GOT3 (cell line): ENCODE measurements around the gene STAMBPL1.
A peak's percentile ranks its signal among the peaks of the same experiment; 100 is the strongest.
"Not testable (repeated sequence)": the region's sequence is repeated elsewhere in the genome, so short reads cannot be mapped to it uniquely, and the experiment has no call there.

Experiments
- DNase-seq: peaks from one replicate; lab custom pipeline; 2025; ENCODE audit warnings: mixed read lengths; lab: John Stamatoyannopoulos, UW

Gene STAMBPL1

GRCh38 chr10:88879534-88880281 lies at the start of gene STAMBPL1:
Gene STAMBPL1 (plus strand): TSS chr10:88880245. CDS start chr10:88901709, 21,464 bp downstream.
- DNase-seq, result peak; percentile 39

GRCh38 chr10:88830643-88831268 lies 49.3 kb upstream of the STAMBPL1 start:
- no peak for DNase-seq

GRCh38 chr10:88831709-88832108 lies 48.3 kb upstream of the STAMBPL1 start:
- no peak for DNase-seq

DNA sequence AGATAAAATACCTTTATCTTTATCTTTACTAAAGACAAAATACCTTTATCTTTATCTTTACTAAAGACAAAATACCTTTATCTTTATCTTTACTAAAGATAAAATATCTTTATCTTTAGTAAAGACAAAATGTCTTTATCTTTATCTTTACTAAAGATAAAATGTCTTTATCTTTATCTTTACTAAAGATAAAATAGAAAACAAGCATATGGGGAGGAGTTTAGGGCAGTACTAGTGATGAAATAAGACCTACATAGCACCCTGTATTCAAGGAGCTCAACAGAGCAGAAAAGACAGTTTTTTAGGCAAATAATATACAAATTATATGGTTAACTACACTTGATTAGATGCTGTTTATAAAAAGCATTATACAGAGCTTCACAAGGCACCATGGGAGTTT lies 47.7 kb upstream of the STAMBPL1 start:
- no peak for DNase-seq

DNA sequence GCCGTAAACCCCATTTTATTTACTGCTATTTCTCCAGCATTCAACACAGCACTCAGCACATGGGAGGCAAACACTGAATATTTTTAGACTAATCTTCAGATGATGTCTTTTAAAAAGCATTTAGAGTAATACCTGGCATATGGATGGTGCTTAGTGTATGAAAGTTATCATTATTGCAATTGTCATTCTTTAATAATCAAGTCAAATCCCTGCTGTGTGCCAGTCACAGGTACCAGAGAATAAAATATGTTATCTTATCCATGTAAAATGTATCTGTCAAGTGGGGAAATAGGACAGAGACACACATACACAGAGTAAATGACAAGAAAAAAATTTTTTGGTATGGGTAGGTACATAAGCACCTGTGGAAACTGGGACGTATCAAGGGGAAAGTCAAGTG lies 46.9 kb upstream of the STAMBPL1 start:
- no peak for DNase-seq

DNA sequence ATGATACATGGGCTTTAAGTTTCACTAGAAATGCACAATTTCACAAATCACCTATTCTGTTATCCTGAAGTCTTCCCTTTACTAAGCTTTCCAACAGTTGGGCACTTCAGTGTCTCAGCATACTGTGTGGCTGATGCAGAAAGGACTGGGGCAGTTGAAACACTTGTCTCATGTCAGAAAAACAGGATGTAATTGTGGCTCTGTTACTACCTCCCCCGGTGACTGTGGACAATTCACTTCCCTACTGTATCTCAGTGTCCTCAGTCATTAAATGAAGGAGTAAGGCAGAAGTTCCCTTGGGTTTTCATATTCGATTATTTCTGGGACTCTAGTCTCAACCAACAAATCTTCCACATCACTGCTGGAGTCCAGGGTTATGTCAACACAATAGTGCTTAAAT lies 46.3 kb upstream of the STAMBPL1 start:
- no peak for DNase-seq

DNA sequence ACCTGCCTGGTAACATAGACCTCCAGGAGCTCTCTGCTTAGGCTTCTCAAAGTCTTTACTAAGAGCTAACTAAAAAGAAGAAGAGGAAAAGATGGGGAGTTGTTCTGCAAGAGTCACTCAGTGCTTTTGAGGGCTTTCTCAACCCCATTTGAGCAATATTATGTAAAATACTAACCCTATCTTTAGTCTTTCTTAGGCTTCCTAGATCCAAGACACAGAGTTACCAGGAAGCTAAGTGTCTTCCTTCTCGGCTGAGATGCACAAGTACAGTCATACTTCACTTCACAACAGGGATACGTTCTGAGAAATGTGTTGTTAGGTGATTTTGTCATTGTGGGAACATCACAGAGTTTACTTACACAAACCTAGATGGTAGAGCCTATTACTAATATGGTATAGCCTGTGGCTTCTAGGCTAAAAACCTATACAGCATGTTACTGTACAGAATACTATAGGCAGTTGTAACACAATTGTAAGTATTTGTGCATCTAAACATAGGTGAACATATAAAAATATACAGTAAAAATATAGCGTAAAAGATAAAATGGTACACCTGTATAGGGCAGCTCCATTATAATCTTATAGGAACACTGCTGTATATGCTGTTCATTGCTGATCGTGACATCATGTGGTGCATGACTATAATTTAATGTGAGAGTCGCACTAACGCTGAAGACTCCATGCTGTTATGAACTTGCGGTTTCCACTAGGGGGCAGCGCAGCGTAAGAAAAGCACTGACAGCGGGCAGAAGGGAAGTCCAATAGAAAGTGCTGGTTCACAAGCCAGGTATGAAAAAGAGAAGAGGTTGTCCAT lies 44.7 kb upstream of the STAMBPL1 start:
- peak; percentile 48 for DNase-seq

DNA sequence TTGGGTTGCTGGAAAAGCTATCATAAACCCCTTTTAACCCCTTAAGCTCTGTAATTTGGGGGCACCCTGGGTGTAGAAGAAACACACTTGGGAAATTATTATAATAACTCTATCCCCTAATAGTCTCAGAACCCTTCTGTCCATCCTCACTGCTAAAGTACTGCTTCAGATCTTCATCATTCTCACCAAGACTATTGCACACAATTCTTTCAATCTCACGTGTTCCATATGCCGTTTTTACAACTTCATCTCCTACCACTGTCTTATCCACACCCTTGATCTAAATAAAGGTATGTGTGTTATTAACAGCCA lies 44.2 kb upstream of the STAMBPL1 start:
- DNase-seq, result no peak

GRCh38 chr10:88837632-88838031 lies 42.4 kb upstream of the STAMBPL1 start:
- not testable (repeated sequence) for DNase-seq

DNA sequence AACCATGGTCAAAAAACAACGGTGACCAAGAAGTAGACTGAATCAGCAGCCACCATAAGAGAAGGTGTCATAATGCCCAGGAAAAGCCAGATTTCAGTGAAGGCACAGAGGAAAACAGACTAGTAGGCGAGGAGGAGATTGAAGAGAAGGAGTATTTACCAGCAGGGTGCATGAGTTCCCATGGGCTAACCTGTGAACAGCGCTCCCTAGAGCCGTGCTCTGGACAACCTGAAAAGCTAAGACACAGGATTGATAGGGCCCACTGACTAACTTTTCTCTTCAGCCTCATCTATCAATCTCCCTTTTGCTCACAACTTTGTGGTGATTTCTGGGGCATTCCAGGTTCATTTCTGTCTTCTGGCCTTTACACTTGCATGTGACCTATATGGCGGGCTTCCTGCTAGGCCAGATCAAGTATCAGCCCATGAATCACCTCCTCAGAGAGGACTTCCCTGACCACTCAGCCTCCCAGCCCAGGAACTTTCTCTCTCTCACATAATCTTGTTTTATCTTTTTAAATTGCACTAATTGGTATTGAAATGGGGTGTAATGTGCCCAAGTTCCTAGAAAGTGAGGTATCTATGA lies 41.2 kb upstream of the STAMBPL1 start:
- no peak for DNase-seq

DNA sequence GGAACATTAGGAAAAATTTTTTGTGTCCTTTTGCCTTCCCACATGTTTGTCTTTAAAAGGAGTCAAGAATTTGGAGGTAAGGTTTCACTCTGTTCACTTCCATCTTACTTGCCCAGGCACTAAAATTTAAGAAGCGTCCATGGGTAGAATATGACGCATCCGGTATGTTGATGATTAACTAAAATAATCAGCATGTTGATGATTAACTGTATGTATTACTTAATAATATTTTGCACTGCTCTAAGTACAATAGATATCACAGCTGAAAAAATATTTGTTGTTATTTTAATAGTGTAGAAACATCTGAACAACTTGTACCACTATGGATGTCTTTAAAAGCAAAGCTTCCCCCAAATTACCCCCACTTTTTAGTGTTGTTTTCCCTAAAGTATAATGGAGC lies 39.9 kb upstream of the STAMBPL1 start:
- no peak for DNase-seq

DNA sequence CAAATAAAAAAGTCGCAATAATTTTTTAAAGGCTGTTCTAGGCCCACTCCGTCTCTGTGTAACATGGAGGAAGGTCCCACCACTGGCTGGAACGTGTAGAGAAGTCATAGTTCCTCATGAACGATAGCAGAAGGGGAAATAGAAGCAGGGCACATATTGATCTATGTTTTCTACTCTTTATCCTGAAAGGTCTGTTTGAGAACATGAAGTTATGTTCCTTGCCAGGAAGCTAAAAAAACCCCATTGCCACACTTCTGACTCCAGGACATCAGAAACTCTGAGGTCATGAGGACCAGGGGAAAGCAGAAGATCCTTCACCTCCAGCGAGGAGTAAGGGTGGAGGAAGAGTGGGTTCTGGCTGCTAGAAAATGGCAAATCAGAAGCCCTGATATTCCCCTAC lies 39.2 kb upstream of the STAMBPL1 start:
- DNase-seq, result no peak

- no peak for DNase-seq
Measured at GRCh38 chr10:88841316-88842111, 38.5 kb upstream of the STAMBPL1 start.

GRCh38 chr10:88843171-88843570 lies 36.9 kb upstream of the STAMBPL1 start:
- no peak for DNase-seq

GRCh38 chr10:88848499-88848898 lies 31.5 kb upstream of the STAMBPL1 start:
- no peak for DNase-seq

- no peak for DNase-seq
Measured at GRCh38 chr10:88849234-88849633, 30.8 kb upstream of the STAMBPL1 start.

DNA sequence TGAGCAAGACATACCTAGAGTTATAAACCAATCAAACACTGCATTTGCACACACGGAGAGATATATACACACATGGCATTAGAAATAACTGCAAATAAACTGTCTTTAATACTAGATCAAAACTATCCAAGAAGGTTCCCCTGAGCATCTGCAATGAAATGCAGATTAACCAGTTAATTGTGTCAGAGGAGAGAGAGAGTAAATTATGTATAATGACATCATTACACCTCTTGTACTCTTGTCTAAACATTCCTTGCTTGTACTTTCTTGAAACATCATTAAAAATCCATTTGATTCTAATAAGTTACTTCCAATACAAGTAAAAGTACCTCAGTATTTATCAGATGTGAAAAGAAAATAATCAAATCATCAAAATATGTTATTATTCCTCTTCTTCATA lies 29.3 kb upstream of the STAMBPL1 start:
- DNase-seq, result no peak

DNA sequence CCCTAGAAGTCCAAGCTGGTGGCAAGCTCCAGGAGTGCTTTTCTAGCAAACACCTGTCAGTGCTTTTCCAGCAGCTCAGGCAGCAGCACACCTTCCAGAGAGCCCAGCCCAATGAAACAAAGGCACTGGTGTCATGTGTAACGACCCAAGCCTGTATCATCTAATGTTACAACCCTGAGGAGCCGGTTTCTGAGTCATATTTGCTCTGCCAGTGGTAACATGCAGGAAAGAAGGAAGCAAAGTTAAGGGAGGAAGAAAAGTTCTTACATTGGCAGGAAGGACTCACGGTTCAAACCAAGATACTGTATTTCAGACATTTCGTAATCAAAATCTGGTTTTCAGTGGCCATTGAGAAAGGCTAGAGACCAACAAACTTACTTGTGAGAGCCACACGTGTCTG lies 28.3 kb upstream of the STAMBPL1 start, which contains the start of gene ANKRD22:
Gene ANKRD22, minus strand, starts transcription at position 139 of the 400 bp plus-strand sequence. CDS start 237 bp downstream, outside the sequence.
- no peak for DNase-seq

DNA sequence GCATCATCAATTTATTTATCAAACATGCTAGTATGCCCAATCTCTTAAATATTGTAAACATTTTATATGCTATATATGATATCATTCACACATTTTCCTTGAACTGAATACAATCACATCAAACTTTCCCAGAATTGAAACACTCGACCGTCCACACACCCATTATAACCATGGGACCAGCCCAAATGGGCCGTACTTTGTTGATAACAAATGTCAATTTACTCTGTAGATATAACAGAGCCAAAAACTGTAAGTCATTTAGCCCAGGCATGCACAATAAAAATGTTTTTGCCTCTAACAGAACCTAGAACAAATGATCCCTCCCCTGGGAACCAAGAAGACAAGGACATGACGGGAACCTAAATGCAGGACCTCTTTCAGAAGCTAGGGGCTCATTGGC lies 27.7 kb upstream of the STAMBPL1 start:
- no peak for DNase-seq

DNA sequence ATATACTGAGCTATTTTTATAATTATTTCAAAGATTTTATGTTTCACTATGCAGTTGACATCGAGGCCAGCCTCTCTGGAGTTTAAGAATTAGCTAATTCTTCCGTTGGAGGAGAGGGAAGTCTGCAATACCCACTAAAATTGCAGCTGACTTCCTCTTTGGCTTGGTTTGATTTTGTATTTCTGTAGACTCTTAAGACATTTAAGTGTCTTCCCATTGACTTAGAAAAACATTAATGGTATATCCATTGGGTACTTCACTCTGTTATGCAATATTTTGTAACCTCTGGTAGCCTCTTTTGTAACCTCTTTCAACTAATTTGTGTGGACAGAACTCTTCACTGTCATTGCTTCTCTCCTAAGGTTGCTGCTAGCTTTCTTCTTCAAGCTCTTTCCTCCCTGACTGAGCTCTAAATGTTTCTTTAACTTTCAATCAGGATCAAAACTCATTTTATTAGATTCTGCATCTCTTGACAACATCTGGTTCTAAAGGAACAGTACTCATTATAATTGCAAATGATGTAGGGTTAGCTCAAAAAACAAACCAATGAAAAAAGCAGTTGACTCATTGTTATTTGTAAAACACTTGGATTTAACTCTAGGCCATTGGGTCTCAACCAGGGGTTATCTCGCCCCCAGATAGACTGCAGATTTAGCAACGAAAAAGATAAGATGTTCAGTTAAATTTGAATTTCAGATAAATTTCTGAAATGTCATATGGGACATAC lies 26.7 kb upstream of the STAMBPL1 start:
- DNase-seq, result no peak

GRCh38 chr10:88854684-88855083 lies 25.4 kb upstream of the STAMBPL1 start:
- DNase-seq, result no peak
